ENCODE results near the gene BSND.

BSND gene

GRCh38 chr1:54994355-54994990, 4.3 kb upstream of the BSND start:
- no peak for DNase-seq

DNA sequence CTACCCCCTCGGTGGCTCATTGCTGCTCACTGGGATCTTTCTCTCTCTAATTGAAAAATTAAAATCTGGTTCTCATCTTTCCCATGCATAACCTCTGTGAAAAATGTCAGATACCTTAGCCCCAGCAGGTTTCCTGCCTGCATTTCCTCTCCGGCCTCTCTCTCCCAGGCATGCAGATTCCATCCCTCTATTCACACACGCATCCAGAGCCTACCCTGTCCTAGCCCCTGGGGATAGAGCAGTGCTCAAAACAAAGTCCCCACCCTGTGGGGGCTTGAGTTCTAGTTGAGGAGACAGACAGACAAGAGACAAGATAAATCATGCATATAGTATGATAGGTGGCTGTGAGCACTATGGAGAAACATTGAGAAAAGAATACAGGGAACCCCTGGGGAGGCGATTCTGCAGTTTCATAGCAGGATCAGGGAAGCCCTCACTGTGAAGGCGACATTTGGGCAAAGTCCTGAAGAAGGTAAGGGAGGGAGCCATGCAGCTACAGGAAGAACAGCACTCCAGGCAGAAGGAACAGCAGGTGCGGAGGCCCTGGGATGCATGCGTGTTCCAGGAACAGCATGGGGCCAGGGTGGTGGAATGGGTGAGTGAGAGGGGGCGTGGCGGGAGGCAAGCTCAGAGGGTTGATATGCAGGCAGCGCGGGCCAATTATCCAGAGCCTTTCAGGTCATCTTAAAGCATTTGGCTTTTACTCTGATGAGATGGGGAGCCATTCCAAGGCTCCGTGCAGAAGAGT, 3.5 kb upstream of the BSND start:
- DNase-seq = no peak

DNA sequence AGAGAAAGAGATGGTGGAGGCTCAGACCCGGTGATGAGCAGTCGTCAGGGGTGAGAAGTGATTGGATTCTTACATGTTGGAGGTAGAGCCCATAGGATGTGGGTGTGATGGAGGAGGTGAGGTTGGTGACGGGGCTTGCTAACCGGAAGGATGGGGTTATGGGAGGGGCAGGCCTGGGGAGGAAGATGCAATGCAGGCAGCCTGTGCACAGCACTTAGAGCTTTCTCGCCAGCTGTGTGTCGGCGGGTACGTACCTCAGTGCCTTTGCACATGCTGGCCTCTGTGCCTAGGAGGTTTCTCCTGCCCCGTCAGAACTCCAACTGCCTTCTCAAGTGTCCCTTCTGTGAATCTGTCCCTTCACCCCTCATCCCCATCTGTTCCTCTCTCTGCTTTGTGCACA, 2.9 kb upstream of the BSND start:
- DNase-seq = no peak

DNA sequence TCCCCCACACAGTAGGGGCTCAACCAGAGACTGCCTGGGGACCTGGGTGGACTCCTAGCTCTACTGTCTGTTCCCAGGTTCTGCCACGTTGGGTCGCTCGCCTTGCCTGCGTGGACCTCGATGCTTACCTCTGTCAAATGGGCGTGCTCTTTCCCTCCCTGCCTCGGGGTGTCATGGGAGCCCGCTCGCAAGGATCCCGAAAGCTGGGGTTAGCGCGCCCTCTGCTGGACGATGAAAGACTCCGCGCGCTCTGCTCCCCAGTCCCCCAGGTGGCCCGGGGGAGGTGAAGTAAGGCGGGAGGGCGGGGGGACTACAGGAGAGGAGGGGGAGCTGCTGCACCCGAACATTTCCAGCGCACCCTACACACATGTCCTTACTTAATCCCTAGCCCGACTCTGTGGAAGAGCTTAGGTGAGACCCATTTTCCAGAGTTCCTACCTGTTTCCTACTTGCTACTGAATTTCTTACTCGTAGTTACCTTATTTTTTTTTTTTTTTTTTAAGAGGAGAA, 2.3 kb upstream of the BSND start:
- peak; percentile 81 to 92 (median 86) for DNase-seq

DNA sequence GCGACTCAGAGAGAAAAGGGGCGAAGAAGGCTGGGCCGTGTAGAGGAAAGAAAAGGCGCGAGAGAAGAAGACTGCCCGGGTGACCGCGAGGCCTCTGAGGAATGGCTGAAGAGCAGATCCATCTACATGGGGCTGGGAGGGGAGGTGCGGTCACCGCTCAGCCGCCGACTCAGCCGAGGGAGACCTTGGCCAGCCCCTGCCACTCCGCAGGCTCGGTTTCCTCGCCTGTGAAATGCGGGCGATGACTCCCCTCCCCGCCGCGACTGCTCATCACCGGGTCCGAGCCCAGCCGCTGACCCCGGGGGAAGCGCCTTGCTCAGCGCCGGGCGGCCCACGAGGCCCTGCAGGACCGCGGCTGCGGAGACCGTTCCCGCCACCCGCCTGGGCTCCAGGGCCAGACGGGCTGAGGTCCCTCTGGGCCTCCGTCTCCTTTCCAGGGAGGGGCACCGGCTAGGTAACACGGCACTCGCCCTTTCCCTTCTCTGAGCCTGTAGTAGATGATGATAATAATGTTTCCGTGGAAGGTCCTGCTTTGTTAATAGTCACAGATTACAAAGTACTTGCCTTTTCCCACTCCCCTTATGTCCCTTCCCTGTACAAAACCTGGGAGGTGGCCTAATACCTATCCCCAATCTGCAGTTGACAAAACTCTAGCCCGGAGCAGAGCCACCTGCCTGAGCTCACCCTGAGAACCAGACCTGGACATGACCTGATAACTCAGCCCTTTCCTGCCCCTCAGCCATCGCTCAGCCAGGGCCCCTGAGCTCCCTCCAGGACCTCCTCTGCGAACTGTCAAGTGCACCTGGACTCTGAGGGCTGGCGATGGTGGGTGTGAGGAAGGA, 1.6 kb upstream of the BSND start:
- DNase-seq = peak in 1 of 3 donors; percentile 15

DNA sequence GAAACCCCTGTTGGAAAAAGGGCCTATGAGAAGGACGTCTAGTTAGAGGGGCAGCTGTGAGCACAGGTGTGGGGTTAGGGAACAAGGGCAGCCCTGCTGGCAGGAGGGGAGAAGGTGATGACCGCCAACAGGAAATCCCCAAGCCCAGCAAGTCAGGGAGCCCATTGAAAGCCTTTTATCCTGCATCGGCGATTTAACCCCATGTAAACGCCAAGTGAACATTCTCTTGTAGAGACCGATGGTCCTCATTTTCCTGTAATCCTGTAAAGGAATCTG, 1.1 kb upstream of the BSND start:
- DNase-seq = no peak

GRCh38 chr1:54998100-54998499, 633 bp upstream of the BSND start:
- DNase-seq = no peak

DNA sequence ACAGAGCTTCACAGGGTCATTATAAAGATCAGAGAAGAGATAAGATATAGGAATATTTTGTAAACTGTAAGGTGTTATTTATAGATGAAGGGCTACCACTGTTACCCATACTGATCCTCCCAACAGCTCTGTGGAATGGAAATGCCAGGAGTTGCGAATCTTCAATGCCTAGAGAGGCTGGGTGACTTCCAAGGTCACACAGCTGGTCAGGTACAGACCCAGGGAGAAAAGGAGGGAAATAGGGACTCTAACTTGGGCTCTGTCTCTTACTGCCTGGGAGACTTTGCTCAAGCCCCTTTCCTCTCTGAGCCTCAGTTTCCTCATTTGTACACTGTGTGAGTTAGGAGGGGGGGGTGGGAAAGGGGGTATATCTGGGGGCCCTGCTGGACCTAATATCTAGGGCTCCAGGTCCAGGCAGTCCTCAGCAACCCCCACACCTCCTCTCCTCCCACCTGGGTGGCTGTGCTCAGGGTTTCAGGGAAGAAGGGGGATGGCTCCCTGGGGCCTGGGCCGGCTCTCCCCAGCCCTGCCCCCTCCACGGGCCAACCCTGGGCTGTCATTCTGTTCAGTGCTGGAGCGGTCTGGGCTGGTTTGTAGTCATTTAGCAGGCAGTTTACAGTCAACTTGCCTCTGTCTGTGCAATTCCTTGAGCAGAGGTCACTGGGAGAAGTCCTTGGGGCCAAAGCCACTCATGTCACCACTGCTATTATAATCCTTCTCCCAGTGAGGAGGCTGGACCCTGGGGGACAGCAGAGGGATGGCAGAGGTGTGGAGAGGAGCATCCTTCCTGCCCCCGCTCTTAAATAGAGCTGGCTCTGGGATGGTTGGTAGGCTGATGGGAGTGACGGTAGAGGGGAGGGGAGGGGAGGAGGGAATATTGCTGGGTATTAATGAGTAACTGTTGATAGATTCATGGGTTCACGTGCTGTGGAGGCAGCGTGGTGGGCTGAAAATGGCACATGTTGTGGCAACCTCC, 1.7 kb downstream of the BSND start:
- no peak for DNase-seq

DNA sequence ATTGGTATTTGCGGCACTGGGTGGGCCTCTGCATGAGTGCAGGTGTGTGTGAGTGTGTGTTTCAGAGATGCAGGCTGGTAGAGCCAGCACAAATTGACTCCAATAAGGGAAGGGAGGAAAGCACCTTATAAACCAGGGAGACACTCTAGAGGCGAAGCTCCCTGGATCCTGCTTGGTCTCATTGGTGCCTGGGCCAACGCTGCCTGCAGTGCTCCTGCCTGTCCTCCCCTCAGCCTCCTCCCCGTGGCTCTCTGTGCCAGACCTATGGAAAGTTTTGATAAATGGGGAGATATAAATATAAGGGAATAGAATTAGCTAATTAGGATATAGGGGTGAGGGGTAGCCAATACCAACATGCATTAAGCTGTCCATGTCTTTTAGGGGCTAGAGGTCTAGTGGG, 2.6 kb downstream of the BSND start:
- no peak for DNase-seq

DNA sequence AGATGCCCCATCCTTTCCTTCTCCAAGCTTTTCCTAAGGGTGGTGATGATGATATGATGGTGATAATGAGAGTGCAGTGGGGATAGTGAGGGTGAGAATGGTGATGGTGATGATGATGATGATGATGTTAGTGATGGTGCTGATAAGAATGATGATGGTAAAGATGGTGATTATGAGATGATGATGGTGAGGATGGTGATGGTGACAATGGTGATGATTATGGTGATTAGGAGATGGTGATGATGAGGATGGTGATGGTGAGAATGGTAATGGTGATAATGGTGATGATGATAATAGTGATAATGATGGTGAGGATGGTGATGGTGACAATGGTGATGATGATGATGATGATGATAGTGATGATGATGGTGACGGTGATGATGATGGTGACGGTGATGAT, 4.0 kb downstream of the BSND start:
- DNase-seq = no peak

DNA sequence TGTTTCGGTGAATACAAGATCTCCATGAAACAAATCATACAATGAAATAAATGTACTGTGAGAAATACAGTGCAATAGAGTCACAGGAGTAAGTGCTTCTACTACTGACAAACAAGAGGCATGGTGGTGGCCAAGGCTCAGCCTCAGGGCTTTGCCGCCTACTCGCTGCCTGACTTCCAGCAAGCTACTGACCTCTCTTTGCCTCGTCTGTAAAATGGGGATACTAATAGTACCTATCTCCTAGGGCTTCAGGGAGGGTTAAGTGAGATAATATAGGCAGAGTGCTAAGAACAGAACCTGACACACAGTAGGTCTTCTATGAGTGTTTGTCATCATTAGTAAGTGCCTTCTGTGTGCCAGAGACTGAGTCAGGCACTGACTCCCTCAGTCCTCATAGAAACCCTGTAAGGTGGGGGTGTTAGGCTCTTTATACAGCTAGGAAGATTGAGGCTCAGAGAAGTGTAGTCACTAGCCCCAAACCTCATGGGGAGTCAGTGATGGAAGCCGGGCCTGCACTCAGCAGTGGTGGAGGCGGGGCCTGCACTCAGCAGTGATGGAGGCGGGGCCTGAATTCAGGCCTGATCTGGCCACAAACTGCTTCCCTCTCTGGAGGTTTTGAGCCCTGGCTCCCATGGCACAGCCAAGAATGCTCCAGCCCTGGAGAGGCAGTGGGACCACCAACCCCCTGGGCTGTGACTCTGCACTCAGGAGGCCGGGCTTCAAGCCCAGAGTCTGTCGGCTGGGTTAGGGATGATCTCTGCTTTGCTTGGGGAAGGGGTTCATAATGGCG, 6.8 kb downstream of the BSND start:
- no peak for DNase-seq

GRCh38 chr1:55006931-55007330, 8.2 kb downstream of the BSND start:
- DNase-seq = no peak

- no peak for DNase-seq
Measured at GRCh38 chr1:55007625-55008024, 8.9 kb downstream of the BSND start.

GRCh38 chr1:55010194-55010886, 11.6 kb downstream of the BSND start:
- DNase-seq = no peak

- no peak for DNase-seq
Measured at GRCh38 chr1:55010887-55011217, 12.1 kb downstream of the BSND start.

- DNase-seq = no peak
Measured at GRCh38 chr1:55012661-55013060, 13.9 kb downstream of the BSND start.

DNA sequence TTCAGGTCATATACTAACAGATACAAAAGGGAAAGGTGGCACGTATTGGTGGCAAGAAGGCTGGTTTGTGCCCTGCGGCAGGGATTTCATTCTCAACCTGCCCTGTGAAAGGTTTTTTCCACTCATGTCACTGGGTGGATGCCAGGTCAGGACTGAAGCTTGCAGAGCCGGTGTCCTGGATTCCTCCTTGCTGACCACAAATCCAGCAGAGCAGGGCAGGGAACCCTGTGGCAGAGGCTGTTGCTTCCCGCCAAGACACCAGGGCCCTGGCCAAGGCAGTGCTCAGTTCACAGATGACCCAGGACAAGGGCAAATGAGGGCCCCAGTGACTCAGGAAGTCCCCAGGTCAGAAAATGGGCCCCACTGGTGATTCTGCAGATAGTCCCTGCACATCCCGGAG, 16.4 kb downstream of the BSND start:
- DNase-seq = no peak

- no peak for DNase-seq
Measured at GRCh38 chr1:55015731-55016620, 17.2 kb downstream of the BSND start.

GRCh38 chr1:55018395-55018794, 19.7 kb downstream of the BSND start:
- no peak for DNase-seq

- DNase-seq = peak; percentile 77 to 90 (median 84)
Measured at GRCh38 chr1:55021942-55022546, 23.3 kb downstream of the BSND start.

Measured in suppressor macrophage treated with lipopolysaccharide for 1 hour (primary cell).